ENCODE data around the gene MISP.

Gene MISP

GRCh38 chr19:772730-773436 lies 22.0 kb downstream of the MISP start:
- no peak for DNase-seq (ENCODE audit: low read depth in 1 of 2, low spot score in 1 of 2)

- no peak for DNase-seq (ENCODE audit: low read depth in 1 of 2, low spot score in 1 of 2)
These were observed 25.6 kb downstream of the MISP start for GRCh38 chr19:776549-776948.

DNA sequence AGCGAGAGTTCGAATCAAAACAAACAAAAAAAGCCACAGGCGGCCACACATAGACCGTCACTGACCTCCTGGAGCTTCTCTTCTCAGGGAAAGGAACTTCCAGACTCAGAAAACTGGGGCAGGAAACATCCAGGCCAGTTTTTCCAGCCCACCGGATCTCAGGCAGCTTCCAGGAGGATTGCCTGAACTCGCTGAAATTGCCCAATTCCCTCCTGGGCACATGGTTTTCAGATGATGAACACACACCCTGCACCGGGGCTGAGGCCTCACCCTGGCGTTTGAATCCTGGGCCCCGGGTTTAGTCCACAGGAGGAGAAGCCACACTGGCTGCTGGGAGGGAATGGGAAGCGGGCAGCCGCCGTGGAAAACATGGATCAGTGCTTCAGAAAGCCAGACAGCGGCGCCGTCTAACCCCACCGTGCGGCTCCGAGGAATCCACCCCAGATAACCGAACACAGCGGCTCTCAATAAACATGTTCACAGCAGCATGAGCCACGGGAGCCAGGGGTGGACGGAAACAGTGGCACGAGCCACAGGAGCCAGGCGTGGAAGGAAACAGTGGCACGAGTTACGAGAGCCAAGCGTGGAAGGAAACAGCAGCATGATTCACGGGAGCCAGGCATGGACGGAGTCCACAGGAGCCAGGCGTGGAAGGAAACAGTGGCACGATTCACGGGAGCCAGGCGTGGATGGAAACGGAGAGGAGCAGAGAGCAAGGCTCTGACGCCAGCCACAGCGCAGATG lies 28.2 kb downstream of the MISP start:
- DNase-seq (ENCODE audit: low read depth in 1 of 2, low spot score in 1 of 2), result no peak

- DNase-seq (ENCODE audit: low read depth in 1 of 2, low spot score in 1 of 2), result no peak
These were observed 30.0 kb downstream of the MISP start for GRCh38 chr19:780935-781334.

DNA sequence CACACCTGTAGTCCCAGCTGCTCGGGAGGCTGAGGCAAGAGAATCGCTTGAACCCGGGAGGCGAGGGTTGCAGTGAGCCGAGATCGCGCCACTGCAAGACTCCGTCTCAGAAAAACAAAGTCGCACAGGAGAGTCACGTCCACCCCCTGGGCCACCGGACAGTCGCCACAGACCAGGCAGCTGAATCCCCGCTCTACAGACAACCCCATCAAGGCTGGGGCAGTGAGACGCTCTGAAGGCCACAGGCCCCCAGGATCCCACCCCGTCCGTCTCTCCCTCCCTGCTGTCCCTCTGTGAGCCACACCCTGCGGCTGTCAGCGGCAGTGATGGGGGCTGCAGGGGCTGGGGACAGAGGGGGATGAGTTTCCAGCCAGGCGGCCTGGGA lies 30.9 kb downstream of the MISP start:
- DNase-seq (ENCODE audit: low read depth in 1 of 2, low spot score in 1 of 2), result no peak

DNA sequence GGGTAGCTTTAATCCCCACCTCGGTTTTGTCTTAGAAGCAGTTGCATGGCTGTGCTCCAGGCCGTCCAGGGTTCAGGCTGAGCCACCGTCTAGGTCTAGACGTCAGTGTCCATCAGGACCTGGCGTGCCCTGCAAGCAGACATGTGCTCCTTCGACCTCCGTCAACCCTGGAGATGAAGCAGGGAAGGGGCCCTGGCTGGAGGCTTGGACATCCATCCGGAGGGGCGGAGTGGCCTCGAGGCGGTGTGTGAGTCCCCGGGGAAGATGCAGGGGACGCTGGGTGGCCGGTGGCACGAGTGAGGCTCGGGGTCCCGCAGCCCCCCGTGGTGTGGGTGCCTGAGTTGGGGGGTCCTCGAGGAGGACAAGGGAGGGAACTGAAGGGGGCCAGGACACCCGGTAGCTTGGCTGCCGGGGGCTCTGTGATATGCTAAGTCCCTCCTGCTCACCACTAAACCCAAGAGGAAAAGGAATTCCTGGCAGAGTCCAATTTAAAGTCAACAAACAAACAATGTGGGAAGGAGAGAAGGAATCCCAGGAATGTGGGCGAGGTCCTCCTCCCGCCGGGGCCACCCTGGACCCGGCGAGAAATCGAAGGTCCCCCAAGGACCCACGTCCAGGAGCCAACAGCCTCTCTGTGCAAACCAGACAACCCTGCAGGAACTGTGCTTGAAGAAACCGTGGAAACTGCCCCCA lies 31.4 kb downstream of the MISP start:
- no peak for DNase-seq (ENCODE audit: low read depth in 1 of 2, low spot score in 1 of 2)

- no peak for DNase-seq (ENCODE audit: low read depth in 1 of 2, low spot score in 1 of 2)
These were observed 32.2 kb downstream of the MISP start for GRCh38 chr19:782878-783668.

DNA sequence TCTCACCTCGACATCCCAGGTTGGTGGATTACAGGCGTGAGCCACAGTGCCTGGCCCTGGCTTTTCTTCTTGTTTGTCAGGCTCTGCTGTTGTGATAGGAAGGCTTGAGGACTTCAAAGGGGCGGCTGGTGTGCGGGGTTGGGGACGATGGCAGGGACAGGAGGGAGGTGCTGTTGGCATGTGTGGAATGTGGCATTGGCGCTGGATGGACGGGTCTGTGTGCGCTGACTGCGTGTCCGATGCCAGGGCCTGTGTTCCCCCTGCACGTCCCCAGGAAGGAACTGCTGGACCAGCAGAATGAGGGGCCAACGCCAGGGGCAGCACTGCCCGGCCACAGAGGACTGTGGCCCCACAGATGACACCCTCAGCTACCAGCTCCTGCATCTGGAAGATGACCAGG lies 33.6 kb downstream of the MISP start:
- no peak for DNase-seq (ENCODE audit: low read depth in 1 of 2, low spot score in 1 of 2)

GRCh38 chr19:787536-787935 lies 36.6 kb downstream of the MISP start:
- no peak for DNase-seq (ENCODE audit: low read depth in 1 of 2, low spot score in 1 of 2)

GRCh38 chr19:788686-788982 lies 37.7 kb downstream of the MISP start:
- no peak for DNase-seq (ENCODE audit: low read depth in 1 of 2, low spot score in 1 of 2)

DNA sequence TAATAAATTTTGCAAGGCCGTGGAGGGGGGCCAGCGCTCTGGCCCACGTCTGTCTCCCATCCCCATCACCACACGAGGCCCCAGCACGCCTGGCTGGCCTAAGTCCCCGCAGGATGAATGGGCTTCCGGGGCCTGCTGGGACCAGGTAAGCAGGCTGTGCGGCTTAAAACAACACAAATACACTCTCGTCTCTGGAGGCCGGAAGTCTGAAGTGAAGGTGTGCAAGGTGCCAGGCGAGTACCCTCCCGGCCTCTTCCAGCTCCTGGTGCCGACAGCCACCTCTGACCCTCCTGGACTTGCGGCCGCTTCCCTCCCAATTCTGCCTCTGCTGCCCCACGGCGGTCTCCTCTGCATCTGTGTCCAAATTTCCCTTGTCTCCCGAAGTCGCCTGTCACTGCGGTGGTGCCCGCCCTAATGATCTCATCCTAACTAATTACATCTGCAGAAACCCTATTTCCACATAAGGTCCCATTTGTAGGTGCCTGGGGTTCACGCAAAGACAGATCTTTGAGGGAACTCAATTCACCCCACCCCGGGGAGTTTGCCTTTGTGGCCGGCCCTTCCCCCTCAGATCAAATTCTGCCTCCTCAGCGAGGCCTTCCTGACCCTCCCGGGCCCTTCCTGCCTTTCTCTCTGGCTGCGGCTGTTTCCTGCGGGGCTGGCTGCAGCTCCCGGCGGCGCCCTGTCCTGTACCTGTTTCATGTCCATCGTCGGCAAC lies 38.2 kb downstream of the MISP start:
- no peak for DNase-seq (ENCODE audit: low read depth in 1 of 2, low spot score in 1 of 2)

DNA sequence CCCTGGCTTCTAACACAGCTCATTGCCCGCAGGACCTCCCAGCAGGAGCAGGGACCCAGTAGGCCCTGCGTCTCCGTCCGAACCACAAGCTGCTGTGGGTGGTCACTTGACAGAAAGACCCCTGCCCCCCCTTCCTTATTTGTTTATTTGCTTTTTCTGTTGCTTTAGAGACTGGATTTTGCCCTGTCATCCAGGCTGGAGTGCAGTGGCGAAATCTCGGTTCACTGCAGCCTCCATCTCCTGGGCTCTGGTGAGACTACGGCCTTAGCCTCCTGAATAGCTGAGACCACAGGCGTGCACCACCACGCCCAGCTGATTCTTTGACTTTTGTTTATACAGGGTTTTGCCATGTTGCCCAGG lies 38.8 kb downstream of the MISP start:
- no peak for DNase-seq (ENCODE audit: low read depth in 1 of 2, low spot score in 1 of 2)

GRCh38 chr19:791007-791566 lies 40.2 kb downstream of the MISP start:
- no peak for DNase-seq (ENCODE audit: low read depth in 1 of 2, low spot score in 1 of 2)

GRCh38 chr19:791567-792305 lies 40.8 kb downstream of the MISP start:
- no peak for DNase-seq (ENCODE audit: low read depth in 1 of 2, low spot score in 1 of 2)

DNA sequence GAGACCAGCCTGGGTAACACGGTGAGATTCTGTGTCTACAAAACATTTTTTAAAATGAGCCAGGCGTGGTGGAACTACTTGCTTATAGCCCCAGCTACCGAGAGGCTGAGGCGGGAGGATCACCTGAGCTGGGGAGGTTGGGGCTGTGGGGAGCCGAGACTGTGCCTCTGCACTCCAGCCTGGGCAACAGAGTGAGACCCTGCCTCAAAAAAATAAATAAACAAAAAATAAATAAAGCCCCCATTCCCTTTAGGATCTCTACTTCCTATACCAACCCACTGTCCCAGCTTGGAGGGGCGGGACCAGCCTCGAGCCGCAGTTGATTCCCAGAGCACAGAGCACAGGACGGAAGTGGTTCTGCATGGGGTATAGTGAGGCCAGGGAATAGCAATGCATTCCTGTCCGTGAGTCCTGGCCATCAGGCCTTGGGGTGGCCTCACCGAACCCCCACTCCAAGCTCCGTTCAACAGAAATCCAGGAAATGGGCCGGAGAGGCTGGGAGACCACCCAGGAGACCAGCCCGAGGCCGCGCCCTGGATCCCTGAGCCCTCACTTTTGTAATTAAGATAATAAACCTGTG lies 41.5 kb downstream of the MISP start:
- DNase-seq (ENCODE audit: low read depth in 1 of 2, low spot score in 1 of 2), result no peak

GRCh38 chr19:793806-794205 lies 42.9 kb downstream of the MISP start:
- no peak for DNase-seq (ENCODE audit: low read depth in 1 of 2, low spot score in 1 of 2)

GRCh38 chr19:795073-795611 lies 44.2 kb downstream of the MISP start:
- DNase-seq (ENCODE audit: low read depth in 1 of 2, low spot score in 1 of 2), result no peak

DNA sequence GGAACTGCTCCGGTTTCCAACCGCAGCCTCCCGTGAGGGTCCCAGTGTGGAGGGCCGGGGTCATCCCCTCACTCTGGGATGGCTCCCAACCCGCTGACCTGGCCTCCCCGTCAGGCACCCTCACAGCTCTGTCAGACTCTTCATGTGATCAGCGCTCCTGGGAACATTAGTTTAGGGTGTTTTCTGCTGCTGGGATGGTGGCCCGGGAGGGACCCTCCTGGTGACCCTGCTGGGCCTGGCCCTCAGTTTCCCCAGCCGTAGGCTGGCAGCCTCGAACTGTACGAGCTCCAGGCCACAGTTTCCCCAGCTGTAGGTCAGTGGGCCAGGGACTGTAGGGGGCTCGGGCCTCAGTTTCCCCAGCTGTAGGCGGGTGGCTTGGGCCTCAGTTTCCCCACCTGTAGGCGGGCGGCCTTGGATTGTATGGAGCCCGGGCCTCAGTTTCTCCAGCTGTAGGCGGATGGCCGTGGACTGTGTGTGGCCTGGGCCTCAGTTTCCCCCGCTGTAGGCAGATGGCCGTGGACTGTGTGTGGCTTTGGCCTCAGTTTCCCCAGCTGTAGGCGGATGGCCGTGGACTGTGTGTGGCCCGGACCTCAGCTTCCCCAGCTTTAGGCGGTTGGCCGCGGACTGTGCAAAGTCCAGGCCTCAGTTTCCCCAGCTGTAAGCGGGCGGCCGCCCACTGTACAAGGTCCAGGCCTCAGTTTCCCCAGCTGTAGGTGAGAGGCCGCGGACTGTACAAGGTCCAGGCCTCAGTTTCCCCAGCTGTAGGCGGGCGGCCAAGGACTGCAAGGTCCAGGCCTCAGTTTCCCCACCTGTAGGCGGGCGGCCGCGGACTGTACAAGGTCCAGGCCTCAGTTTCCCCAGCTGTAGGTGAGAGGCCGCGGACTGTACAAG lies 45.0 kb downstream of the MISP start:
- DNase-seq (ENCODE audit: low read depth in 1 of 2, low spot score in 1 of 2), result no peak

Measured in activated T-helper 1 cell treated with anti-CD3 and anti-CD28 coated beads, Interleukin-2, amount 50 U/mL, for 16 hours (primary cell).